AG04449 (cell line): ENCODE data around the gene ACTN2.

Experiments
- CTCF ChIA-PET: fragments of 350-600 bp; formaldehyde crosslinking; extraction: SDS; loops from one replicate; lab custom pipeline; 2021; ENCODE audit warnings: antibody characterized with exemption; lab: Yijun Ruan, JAX
- POLR2A ChIA-PET: fragments of 400-600, 350-600 bp; formaldehyde crosslinking; extraction: SDS; loops from one replicate; lab custom pipeline; 2020; ENCODE audit warnings: antibody characterized with exemption, inconsistent platforms; lab: Yijun Ruan, JAX
- DNase-seq: peaks from one replicate; pipeline ENCODE4 v3.0.0-alpha.2; 2010; ENCODE audit warnings: low read depth, low spot score
- H3K4me3 ChIP-seq: 2 replicates; pipeline ENCODE4 v1.5.1; 2011; ENCODE audit warnings: low read depth, mild to moderate bottlenecking, control low read depth, low read length
- CTCF ChIP-seq: IDR thresholded peaks from one replicate; pipeline ENCODE4 v1.5.1; 2011; ENCODE audit warnings: mild to moderate bottlenecking, moderate library complexity, low read length, control low read depth, inconsistent platforms; ENCODE audit not compliant: insufficient read depth; ENCODE audit errors: missing control alignments

The ACTN2 gene

GRCh38 chr1:236716160-236716559 lies 29.9 kb downstream of the ACTN2 start:
- DNase-seq = no peak
- ChIA-PET CTCF (interaction anchor here (2.0 kb wide), 1 partner anchor 43 kb away, joined by 5 read pairs; no protein-coding TSS in a partner anchor), POLR2A (no interaction called here)
- no peak for TF ChIP-seq CTCF
- no peak overlapping the region for H3K4me3 ChIP-seq

- CTCF ChIA-PET = no interaction called here
- DNase-seq = no peak
- no peak for TF ChIP-seq CTCF
- POLR2A ChIA-PET = no interaction called here
- H3K4me3 ChIP-seq = no peak overlapping the region
These were observed 31.5 kb downstream of the ACTN2 start for GRCh38 chr1:236717811-236718210.

- ChIA-PET CTCF (no interaction called here), POLR2A (no interaction called here)
- H3K4me3 ChIP-seq = no peak overlapping the region
- DNase-seq = no peak
- TF ChIP-seq CTCF = no peak
These were observed 32.0 kb downstream of the ACTN2 start for GRCh38 chr1:236718328-236718727.

- ChIA-PET POLR2A (no interaction called here), CTCF (interaction anchor here (1.0 kb wide), 1 partner anchor 12 kb away, joined by 3 read pairs; no protein-coding TSS in a partner anchor)
- no peak for DNase-seq
These were observed 33.9 kb downstream of the ACTN2 start for GRCh38 chr1:236720206-236720605.

GRCh38 chr1:236720611-236721010 lies 34.3 kb downstream of the ACTN2 start:
- POLR2A ChIA-PET = no interaction called here
- DNase-seq = no peak
- no peak overlapping the region for H3K4me3 ChIP-seq
- CTCF ChIA-PET = interaction anchor here (1.0 kb wide), 1 partner anchor 11 kb away, joined by 3 read pairs; no protein-coding TSS in a partner anchor
- TF ChIP-seq CTCF = no peak

More at GRCh38 chr1:236720206-236720605, 33.9 kb downstream of the ACTN2 start:
- TF ChIP-seq CTCF = no peak
- no peak overlapping the region for H3K4me3 ChIP-seq

- TF ChIP-seq CTCF = no peak
- H3K4me3 ChIP-seq = no peak overlapping the region
- ChIA-PET POLR2A (no interaction called here), CTCF (no interaction called here)
- no peak for DNase-seq
These were observed 37.8 kb downstream of the ACTN2 start for GRCh38 chr1:236724049-236724448.
